HEK293 (cell line): ENCODE data around the gene NOVA2.

Experiments used
- GLI4 ChIP-seq: fragments of 450-650 bp; formaldehyde crosslinking; IDR thresholded peaks from 2 replicates; pipeline ENCODE4 v1.5.1; 2016; ENCODE audit warnings: missing biosample characterization, missing genetic modification characterization
- HOXA7 ChIP-seq: sonication (generic); formaldehyde crosslinking; IDR thresholded peaks from 2 replicates; pipeline ENCODE4 v1.8.1; 2022; ENCODE audit warnings: missing genetic modification reagents, borderline replicate concordance
- PRDM6 ChIP-seq: fragments of 450-650 bp; formaldehyde crosslinking; IDR thresholded peaks from 2 replicates; pipeline ENCODE4 v1.5.1; 2017; ENCODE audit warnings: missing biosample characterization, missing genetic modification characterization
- SCRT2 ChIP-seq: fragments of 450-650 bp; formaldehyde crosslinking; IDR thresholded peaks from 2 replicates; pipeline ENCODE4 v1.5.1; 2016; ENCODE audit warnings: missing biosample characterization, missing genetic modification characterization
- ZBTB10 ChIP-seq: fragments of 450-650 bp; formaldehyde crosslinking; IDR thresholded peaks from 2 replicates; pipeline ENCODE4 v1.5.1; 2016; ENCODE audit warnings: missing biosample characterization, missing genetic modification characterization
- ZBTB49 ChIP-seq: fragments of 450-650 bp; formaldehyde crosslinking; IDR thresholded peaks from 2 replicates; pipeline ENCODE4 v1.5.1; 2016; ENCODE audit warnings: missing biosample characterization, missing genetic modification characterization, low read depth
- ZBTB8A ChIP-seq: fragments of 450-650 bp; formaldehyde crosslinking; IDR thresholded peaks from 2 replicates; pipeline ENCODE4 v1.5.1; 2016; ENCODE audit warnings: missing biosample characterization, missing genetic modification characterization
- ZFP37 ChIP-seq: fragments of 450-650 bp; formaldehyde crosslinking; IDR thresholded peaks from 2 replicates; pipeline ENCODE4 v1.5.1; 2016; ENCODE audit warnings: missing biosample characterization, missing genetic modification characterization
- ZNF19 ChIP-seq: fragments of 450-650 bp; formaldehyde crosslinking; IDR thresholded peaks from 2 replicates; pipeline ENCODE4; 2016; ENCODE audit warnings: missing biosample characterization, missing genetic modification characterization, low read depth
- ZNF202 ChIP-seq: fragments of 450-650 bp; formaldehyde crosslinking; IDR thresholded peaks from 2 replicates; pipeline ENCODE4 v1.5.1; 2016; ENCODE audit warnings: missing biosample characterization, missing genetic modification characterization, borderline replicate concordance
- ZNF223 ChIP-seq: fragments of 450-650 bp; formaldehyde crosslinking; IDR thresholded peaks from 2 replicates; pipeline ENCODE4 v1.5.1; 2016; ENCODE audit warnings: missing biosample characterization, missing genetic modification characterization
- ZNF266 ChIP-seq: fragments of 450-650 bp; formaldehyde crosslinking; IDR thresholded peaks from 2 replicates; pipeline ENCODE4 v1.5.1; 2016; ENCODE audit warnings: missing biosample characterization, missing genetic modification characterization, low read depth
- ZNF544 ChIP-seq: fragments of 450-650 bp; formaldehyde crosslinking; IDR thresholded peaks from 2 replicates; pipeline ENCODE4 v1.5.0; 2017; ENCODE audit warnings: missing biosample characterization, missing genetic modification characterization
- ZNF558 ChIP-seq: fragments of 450-650 bp; formaldehyde crosslinking; IDR thresholded peaks from 2 replicates; pipeline ENCODE4 v1.5.1; 2016; ENCODE audit warnings: missing biosample characterization, missing genetic modification characterization
- ZNF560 ChIP-seq: fragments of 450-650 bp; formaldehyde crosslinking; IDR thresholded peaks from 2 replicates; pipeline ENCODE4 v1.5.1; 2017; ENCODE audit warnings: missing biosample characterization, missing genetic modification characterization, borderline replicate concordance
- ZNF585B ChIP-seq: fragments of 450-650 bp; formaldehyde crosslinking; IDR thresholded peaks from 2 replicates; pipeline ENCODE4 v1.5.1; 2016; ENCODE audit warnings: missing biosample characterization, missing genetic modification characterization
- ZNF600 ChIP-seq: fragments of 450-650 bp; formaldehyde crosslinking; IDR thresholded peaks from 2 replicates; pipeline ENCODE4 v1.5.1; 2016; ENCODE audit warnings: missing biosample characterization, missing genetic modification characterization
- ZNF629 ChIP-seq: fragments of 450-650 bp; formaldehyde crosslinking; IDR thresholded peaks from 2 replicates; pipeline ENCODE4 v1.5.1; 2017; ENCODE audit warnings: missing biosample characterization, missing genetic modification characterization
- ZNF639 ChIP-seq: fragments of 450-650 bp; formaldehyde crosslinking; IDR thresholded peaks from 2 replicates; pipeline ENCODE4 v1.5.1; 2016; ENCODE audit warnings: missing biosample characterization, missing genetic modification characterization
- ZNF670 ChIP-seq: fragments of 450-650 bp; formaldehyde crosslinking; IDR thresholded peaks from 2 replicates; pipeline ENCODE4 v1.5.1; 2016; ENCODE audit warnings: missing biosample characterization, missing genetic modification characterization, low read depth
- ZNF701 ChIP-seq: fragments of 450-650 bp; formaldehyde crosslinking; IDR thresholded peaks from 2 replicates; pipeline ENCODE4 v1.5.1; 2016; ENCODE audit warnings: missing biosample characterization, missing genetic modification characterization
- ZNF707 ChIP-seq: fragments of 450-650 bp; formaldehyde crosslinking; IDR thresholded peaks from 2 replicates; pipeline ENCODE4 v1.5.1; 2016; ENCODE audit warnings: missing biosample characterization, missing genetic modification characterization
- ZNF776 ChIP-seq: fragments of 450-650 bp; formaldehyde crosslinking; IDR thresholded peaks from 2 replicates; pipeline ENCODE4 v1.5.0; 2017; ENCODE audit warnings: missing biosample characterization, missing genetic modification characterization, borderline replicate concordance
- ZSCAN23 ChIP-seq: fragments of 450-650 bp; formaldehyde crosslinking; IDR thresholded peaks from 2 replicates; pipeline ENCODE4 v1.5.1; 2016; ENCODE audit warnings: missing biosample characterization, missing genetic modification characterization
- TF ChIP-seq, protein P1 (sequence below): fragments of 450-650 bp; formaldehyde crosslinking; IDR thresholded peaks from 2 replicates; pipeline ENCODE4 v1.5.1; 2016; ENCODE audit warnings: missing biosample characterization, missing genetic modification characterization
- TF ChIP-seq, protein P2 (sequence below): fragments of 450-650 bp; formaldehyde crosslinking; IDR thresholded peaks from 2 replicates; pipeline ENCODE4 v1.5.1; 2016; ENCODE audit warnings: missing biosample characterization, missing genetic modification characterization
- TF ChIP-seq, protein P3 (sequence below): fragments of 450-650 bp; formaldehyde crosslinking; IDR thresholded peaks from 2 replicates; pipeline ENCODE4 v1.5.1; 2016; ENCODE audit warnings: missing biosample characterization, missing genetic modification characterization

Gene NOVA2

GRCh38 chr19:45995715-45996385 is 22.2 kb upstream of the NOVA2 start (continued):
- 0 out of 2 replicates have a peak, but pooled peaks have one; percentile 22 for TF ChIP-seq ZNF558 (tag by site-specific recombination)
- no peak for TF ChIP-seq ZNF670
- TF ChIP-seq PRDM6 (tag by site-specific recombination) = no peak
- no peak for TF ChIP-seq ZNF776 (tag by site-specific recombination)
- peak; percentile 53; the same call in 1 of the 2 replicates for TF ChIP-seq ZFP37 (tag by site-specific recombination)
- 0 out of 2 replicates have a peak, but pooled peaks have one; percentile 69 for TF ChIP-seq ZBTB10 (tag by site-specific recombination)
- no peak for TF ChIP-seq ZNF544 (tag by site-specific recombination)
- no peak for TF ChIP-seq ZNF707 (tag by site-specific recombination)
- TF ChIP-seq HOXA7 (CRISPR knock-in tag) = no peak
- TF ChIP-seq SCRT2 (tag by site-specific recombination) = 0 out of 2 replicates have a peak, but pooled peaks have one; percentile 14
- no peak for TF ChIP-seq GLI4 (tag by site-specific recombination)
- TF ChIP-seq ZNF585B (tag by site-specific recombination) = no peak
- TF ChIP-seq ZNF202 (tag by site-specific recombination) = no peak
- peak; percentile 88 for TF ChIP-seq ZNF629 (tag by site-specific recombination)
- TF ChIP-seq ZNF600 (tag by site-specific recombination) = 0 out of 2 replicates have a peak, but pooled peaks have one; percentile 31
- TF ChIP-seq, protein P1, sequence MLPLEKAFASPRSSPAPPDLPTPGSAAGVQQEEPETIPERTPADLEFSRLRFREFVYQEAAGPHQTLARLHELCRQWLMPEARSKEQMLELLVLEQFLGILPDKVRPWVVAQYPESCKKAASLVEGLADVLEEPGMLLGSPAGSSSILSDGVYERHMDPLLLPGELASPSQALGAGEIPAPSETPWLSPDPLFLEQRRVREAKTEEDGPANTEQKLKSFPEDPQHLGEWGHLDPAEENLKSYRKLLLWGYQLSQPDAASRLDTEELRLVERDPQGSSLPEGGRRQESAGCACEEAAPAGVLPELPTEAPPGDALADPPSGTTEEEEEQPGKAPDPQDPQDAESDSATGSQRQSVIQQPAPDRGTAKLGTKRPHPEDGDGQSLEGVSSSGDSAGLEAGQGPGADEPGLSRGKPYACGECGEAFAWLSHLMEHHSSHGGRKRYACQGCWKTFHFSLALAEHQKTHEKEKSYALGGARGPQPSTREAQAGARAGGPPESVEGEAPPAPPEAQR (tag by site-specific recombination) = no peak
- TF ChIP-seq ZBTB49 = no peak
- no peak for TF ChIP-seq ZNF560 (tag by site-specific recombination)
- TF ChIP-seq, protein P2, sequence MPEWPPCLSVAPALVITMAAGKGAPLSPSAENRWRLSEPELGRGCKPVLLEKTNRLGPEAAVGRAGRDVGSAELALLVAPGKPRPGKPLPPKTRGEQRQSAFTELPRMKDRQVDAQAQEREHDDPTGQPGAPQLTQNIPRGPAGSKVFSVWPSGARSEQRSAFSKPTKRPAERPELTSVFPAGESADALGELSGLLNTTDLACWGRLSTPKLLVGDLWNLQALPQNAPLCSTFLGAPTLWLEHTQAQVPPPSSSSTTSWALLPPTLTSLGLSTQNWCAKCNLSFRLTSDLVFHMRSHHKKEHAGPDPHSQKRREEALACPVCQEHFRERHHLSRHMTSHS = no peak
- no peak for TF ChIP-seq ZNF266 (tag by site-specific recombination)
- no peak for TF ChIP-seq ZBTB8A (tag by site-specific recombination)
- no peak for TF ChIP-seq ZSCAN23 (tag by site-specific recombination)
- no peak for TF ChIP-seq ZNF223 (tag by site-specific recombination)
- TF ChIP-seq ZNF701 = no peak
- TF ChIP-seq ZNF19 (tag by site-specific recombination) = no peak
- TF ChIP-seq ZNF639 (tag by site-specific recombination) = no peak
- TF ChIP-seq, protein P3, sequence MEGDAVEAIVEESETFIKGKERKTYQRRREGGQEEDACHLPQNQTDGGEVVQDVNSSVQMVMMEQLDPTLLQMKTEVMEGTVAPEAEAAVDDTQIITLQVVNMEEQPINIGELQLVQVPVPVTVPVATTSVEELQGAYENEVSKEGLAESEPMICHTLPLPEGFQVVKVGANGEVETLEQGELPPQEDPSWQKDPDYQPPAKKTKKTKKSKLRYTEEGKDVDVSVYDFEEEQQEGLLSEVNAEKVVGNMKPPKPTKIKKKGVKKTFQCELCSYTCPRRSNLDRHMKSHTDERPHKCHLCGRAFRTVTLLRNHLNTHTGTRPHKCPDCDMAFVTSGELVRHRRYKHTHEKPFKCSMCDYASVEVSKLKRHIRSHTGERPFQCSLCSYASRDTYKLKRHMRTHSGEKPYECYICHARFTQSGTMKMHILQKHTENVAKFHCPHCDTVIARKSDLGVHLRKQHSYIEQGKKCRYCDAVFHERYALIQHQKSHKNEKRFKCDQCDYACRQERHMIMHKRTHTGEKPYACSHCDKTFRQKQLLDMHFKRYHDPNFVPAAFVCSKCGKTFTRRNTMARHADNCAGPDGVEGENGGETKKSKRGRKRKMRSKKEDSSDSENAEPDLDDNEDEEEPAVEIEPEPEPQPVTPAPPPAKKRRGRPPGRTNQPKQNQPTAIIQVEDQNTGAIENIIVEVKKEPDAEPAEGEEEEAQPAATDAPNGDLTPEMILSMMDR (tag by site-specific recombination) = no peak
